ENCODE data around the gene SUGP1. TPM values are rescaled to one million over a fixed set of nuclear protein-coding genes. Genes with fewer than 3 reads are reported as not detected.
A peak's percentile ranks its signal among the peaks of the same experiment; 100 is the strongest.

The SUGP1 gene
- polyA plus RNA-seq, 3 donors, result 17.4 to 38.8 (median 18.1) TPM

DNA sequence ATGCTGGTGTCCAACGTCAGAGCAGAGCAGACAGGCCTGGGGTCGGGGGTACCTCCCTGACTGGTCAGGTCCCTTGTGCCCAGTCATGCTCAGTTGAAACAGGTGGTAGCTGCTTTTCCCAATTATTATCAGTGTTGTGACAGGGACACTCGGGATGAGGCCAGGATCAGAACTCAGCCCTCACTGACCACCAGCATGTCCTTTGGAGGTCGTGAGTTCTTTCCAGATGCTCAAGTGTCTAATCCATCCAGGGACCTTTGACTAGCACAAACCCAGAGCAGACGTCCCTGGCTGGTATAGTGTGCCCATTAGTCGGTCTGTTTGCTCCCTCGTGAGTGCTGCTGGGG is 22.7 kb upstream of the SUGP1 start:
- TF ChIP-seq, protein P1, sequence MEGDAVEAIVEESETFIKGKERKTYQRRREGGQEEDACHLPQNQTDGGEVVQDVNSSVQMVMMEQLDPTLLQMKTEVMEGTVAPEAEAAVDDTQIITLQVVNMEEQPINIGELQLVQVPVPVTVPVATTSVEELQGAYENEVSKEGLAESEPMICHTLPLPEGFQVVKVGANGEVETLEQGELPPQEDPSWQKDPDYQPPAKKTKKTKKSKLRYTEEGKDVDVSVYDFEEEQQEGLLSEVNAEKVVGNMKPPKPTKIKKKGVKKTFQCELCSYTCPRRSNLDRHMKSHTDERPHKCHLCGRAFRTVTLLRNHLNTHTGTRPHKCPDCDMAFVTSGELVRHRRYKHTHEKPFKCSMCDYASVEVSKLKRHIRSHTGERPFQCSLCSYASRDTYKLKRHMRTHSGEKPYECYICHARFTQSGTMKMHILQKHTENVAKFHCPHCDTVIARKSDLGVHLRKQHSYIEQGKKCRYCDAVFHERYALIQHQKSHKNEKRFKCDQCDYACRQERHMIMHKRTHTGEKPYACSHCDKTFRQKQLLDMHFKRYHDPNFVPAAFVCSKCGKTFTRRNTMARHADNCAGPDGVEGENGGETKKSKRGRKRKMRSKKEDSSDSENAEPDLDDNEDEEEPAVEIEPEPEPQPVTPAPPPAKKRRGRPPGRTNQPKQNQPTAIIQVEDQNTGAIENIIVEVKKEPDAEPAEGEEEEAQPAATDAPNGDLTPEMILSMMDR (IDR thresholded peaks at IDR 0.05), result no peak
- Histone ChIP-seq H3K9ac (ENCODE audit: insufficient read depth, low read length, poor library complexity, severe bottlenecking) (no peak overlapping the region), H3K27ac (ENCODE audit: low read depth in 1 of 2, low read length in 2 of 2) (no peak overlapping the region), H3K9me3 (replicated peaks in 1 of 2; ENCODE audit: control insufficient read depth in 1 of 2, insufficient read depth in 1 of 2, low read length in 2 of 2) (no peaks in the 10 kb centered on the region), H2AFZ (ENCODE audit: insufficient read depth, low read depth, low read length, poor library complexity, severe bottlenecking) (no peak overlapping the region), H3K4me1 (ENCODE audit: control insufficient read depth in 1 of 2, insufficient read depth in 2 of 2, low read length in 2 of 2) (no peaks in the 10 kb centered on the region), H3K4me3 (replicated peaks in 1 of 3; ENCODE audit: low read depth in 2 of 3, low read length in 3 of 3) (no peak overlapping the region), H3K36me3 (replicated peaks in 1 of 2; ENCODE audit: control insufficient read depth in 1 of 2, insufficient read depth in 2 of 2, low read length in 2 of 2) (peaks cover 90 to 93% of the 10 kb centered on the region in 2 donors), H3K4me2 (replicated peaks; ENCODE audit: extremely low read depth, low read length, poor library complexity, severe bottlenecking) (no peak overlapping the region), H4K20me1 (ENCODE audit: insufficient read depth, low read length) (peaks cover 23% of the 10 kb centered on the region), H3K79me2 (ENCODE audit: insufficient read depth, low read length) (no peaks in the 10 kb centered on the region), H3K27me3 (ENCODE audit: control insufficient read depth in 2 of 2, insufficient read depth in 2 of 2, low read length in 2 of 2) (no peaks in the 10 kb centered on the region)
- no peak for DNase-seq
- H3K4me1 Mint-ChIP-seq, result no peaks in the 10 kb centered on the region
- peaks cover 73 to 95% of the 10 kb centered on the region in 2 donors for H3K36me3 Mint-ChIP-seq
- 95% methylated on average over 6 of the region's 7 CpGs for WGBS (ENCODE audit: insufficient coverage)
- H3K27me3 Mint-ChIP-seq (ENCODE audit: low read depth in 3 of 3), result no peaks in the 10 kb centered on the region
- intact Hi-C loops (cut with micrococcal nuclease), result no loop called here
- peak overlapping the region in 2 of 7 donors; percentile 6 to 66 for H3K27ac Mint-ChIP-seq
- H3K4me3 Mint-ChIP-seq, result peak overlapping the region in 1 of 2 donors; percentile 24
- H3K9me3 Mint-ChIP-seq, result no peaks in the 10 kb centered on the region

DNA sequence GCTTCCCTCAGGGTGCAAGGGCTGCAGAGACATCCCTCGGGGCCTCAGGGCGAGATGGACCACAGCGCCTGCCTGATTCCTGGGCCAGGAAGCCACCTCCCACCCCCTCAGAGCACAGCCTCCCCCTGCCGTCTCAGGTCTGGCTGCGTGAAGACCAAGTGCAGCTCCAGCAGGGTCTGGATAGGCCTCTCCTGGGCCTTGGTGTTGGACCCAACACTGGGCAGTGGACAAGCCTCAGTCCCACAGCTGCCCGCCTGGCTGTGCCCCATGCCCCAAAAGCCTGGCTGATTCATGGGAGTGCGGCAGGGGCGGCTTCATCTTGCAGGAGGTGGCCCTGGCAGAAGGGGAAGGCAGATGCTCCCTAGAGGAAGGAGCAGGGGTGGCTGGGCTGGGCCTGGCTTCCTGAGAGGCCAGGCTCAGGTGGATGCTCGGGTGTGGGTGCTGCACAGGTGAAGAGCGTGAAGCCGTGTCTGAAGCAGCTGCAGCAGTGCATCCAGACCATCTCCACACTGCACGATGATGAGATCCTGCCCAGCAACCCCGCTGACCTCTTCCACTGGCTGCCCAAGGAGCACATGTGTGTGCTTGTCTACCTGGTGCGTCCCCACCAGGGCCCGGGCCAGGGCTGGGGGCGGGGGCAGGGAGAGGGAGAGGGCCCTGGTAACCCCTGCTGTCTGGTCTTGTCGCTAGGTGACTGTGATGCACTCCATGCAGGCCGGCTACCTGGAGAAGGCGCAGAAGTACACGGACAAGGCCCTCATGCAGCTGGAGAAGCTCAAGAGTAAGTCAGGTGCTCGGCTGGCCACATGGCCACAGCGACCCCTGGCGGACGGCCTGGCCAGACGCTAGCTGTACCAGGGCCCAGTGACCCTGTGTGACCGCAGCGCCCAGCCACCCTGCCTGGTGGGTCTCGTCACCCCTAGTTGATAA is 22.0 kb upstream of the SUGP1 start:
- peak overlapping the region in 1 of 7 donors; percentile 66 for H3K27ac Mint-ChIP-seq
- peaks cover 29% of the 10 kb centered on the region for H4K20me1 ChIP-seq (ENCODE audit: insufficient read depth, low read length)
- no peaks in the 10 kb centered on the region for H3K9me3 ChIP-seq (replicated peaks in 1 of 2; ENCODE audit: control insufficient read depth in 1 of 2, insufficient read depth in 1 of 2, low read length in 2 of 2)
- H3K4me2 ChIP-seq (replicated peaks; ENCODE audit: extremely low read depth, low read length, poor library complexity, severe bottlenecking), result no peak overlapping the region
- peak overlapping the region in 1 of 2 donors; percentile 20 for H3K27ac ChIP-seq (ENCODE audit: low read depth in 1 of 2, low read length in 2 of 2)
- H3K4me3 ChIP-seq (replicated peaks in 1 of 3; ENCODE audit: low read depth in 2 of 3, low read length in 3 of 3), result no peak overlapping the region
- no peak overlapping the region for H3K9ac ChIP-seq (ENCODE audit: insufficient read depth, low read length, poor library complexity, severe bottlenecking)
- H3K36me3 Mint-ChIP-seq, result peaks cover 73 to 96% of the 10 kb centered on the region in 2 donors
- no peaks in the 10 kb centered on the region for H3K79me2 ChIP-seq (ENCODE audit: insufficient read depth, low read length)
- no peaks in the 10 kb centered on the region for H3K4me1 Mint-ChIP-seq
- peaks cover 90 to 93% of the 10 kb centered on the region in 2 donors for H3K36me3 ChIP-seq (replicated peaks in 1 of 2; ENCODE audit: control insufficient read depth in 1 of 2, insufficient read depth in 2 of 2, low read length in 2 of 2)
- H3K9me3 Mint-ChIP-seq, result no peaks in the 10 kb centered on the region
- TF ChIP-seq, protein P1 (IDR thresholded peaks at IDR 0.05), result no peak
- H3K27me3 ChIP-seq (ENCODE audit: control insufficient read depth in 2 of 2, insufficient read depth in 2 of 2, low read length in 2 of 2), result no peaks in the 10 kb centered on the region
- 95% methylated on average over 27 of the region's 28 CpGs for WGBS (ENCODE audit: insufficient coverage)
- no peak overlapping the region for H2AFZ ChIP-seq (ENCODE audit: insufficient read depth, low read depth, low read length, poor library complexity, severe bottlenecking)
- intact Hi-C loops (cut with micrococcal nuclease), result no loop called here
- no peaks in the 10 kb centered on the region for H3K27me3 Mint-ChIP-seq (ENCODE audit: low read depth in 3 of 3)
- no peak for DNase-seq
- no peaks in the 10 kb centered on the region for H3K4me1 ChIP-seq (ENCODE audit: control insufficient read depth in 1 of 2, insufficient read depth in 2 of 2, low read length in 2 of 2)
- H3K4me3 Mint-ChIP-seq, result no peak overlapping the region

Data from CD14-positive monocyte (primary cell).